GM23338 (cell line): ENCODE results near the gene LYPD5. TPM values are rescaled to one million over a fixed set of nuclear protein-coding genes. Genes with fewer than 3 reads are reported as not detected.
A peak's percentile ranks its signal among the peaks of the same experiment; 100 is the strongest.

ENCODE experiments used
- ATAC-seq: fragments of 200-7000 bp; cut with Tn5 transposase; 3 replicates; pipeline ENCODE4 v1.9.1; 2020
- DNase-seq: peaks from one replicate; pipeline ENCODE4 v3.0.0-alpha.2; 2015; ENCODE audit warnings: low spot score
- H2AFZ ChIP-seq: fragments of 200-600 bp; sonication (generic); 2 replicates; pipeline ENCODE4 v1.8.0; 2016; ENCODE audit warnings: antibody characterized with exemption, mild to moderate bottlenecking, moderate library complexity
- H3F3A ChIP-seq: fragments of 200-600 bp; sonication (generic); replicated peaks from 2 replicates; pipeline ENCODE4 v1.8.0; 2017; ENCODE audit warnings: antibody characterized with exemption, mixed run types, low read depth
- H3K27ac ChIP-seq: fragments of 200-600 bp; sonication (generic); 2 replicates; pipeline ENCODE4 v1.6.1; 2016; ENCODE audit warnings: low read depth
- H3K27me3 ChIP-seq: fragments of 200-600 bp; sonication (generic); 2 replicates; pipeline ENCODE4 v1.8.0; 2016; ENCODE audit warnings: mild to moderate bottlenecking, mixed run types, moderate library complexity; ENCODE audit not compliant: insufficient read depth
- H3K36me3 ChIP-seq: fragments of 200-600 bp; sonication (generic); 2 replicates; pipeline ENCODE4 v1.8.0; 2016; ENCODE audit warnings: mild to moderate bottlenecking; ENCODE audit not compliant: insufficient read depth
- H3K4me1 ChIP-seq: fragments of 200-600 bp; sonication (generic); 2 replicates; pipeline ENCODE4 v1.8.0; 2016; ENCODE audit warnings: mild to moderate bottlenecking, moderate library complexity; ENCODE audit not compliant: insufficient read depth
- H3K4me2 ChIP-seq: fragments of 200-600 bp; sonication (generic); 2 replicates; pipeline ENCODE4 v1.7.1; 2017; ENCODE audit warnings: mixed run types
- H3K4me3 ChIP-seq: fragments of 200-600 bp; sonication (generic); 2 replicates; pipeline ENCODE4 v1.6.1; 2016; ENCODE audit warnings: mixed run types
- H3K79me2 ChIP-seq: fragments of 200-600 bp; sonication (generic); replicated peaks from 2 replicates; pipeline ENCODE4 v1.8.0; 2017; ENCODE audit warnings: mild to moderate bottlenecking; ENCODE audit not compliant: insufficient read depth
- H3K9me2 ChIP-seq: fragments of 200-600 bp; sonication (generic); 2 replicates; pipeline ENCODE4 v1.8.0; 2017; ENCODE audit not compliant: insufficient read depth
- H4K20me1 ChIP-seq: fragments of 200-600 bp; sonication (generic); replicated peaks from 2 replicates; pipeline ENCODE4 v1.8.0; 2017; ENCODE audit warnings: mild to moderate bottlenecking; ENCODE audit not compliant: insufficient read depth
- H3K27ac Mint-ChIP-seq: 2 replicates; pipeline ENCODE4 v1.8.0; 2020; ENCODE audit warnings: inconsistent platforms, mild to moderate bottlenecking, moderate library complexity, mixed read lengths
- H3K27me3 Mint-ChIP-seq: 3 replicates; pipeline ENCODE4 v1.8.0; 2022; ENCODE audit warnings: low read depth, mild to moderate bottlenecking, moderate library complexity, mixed read lengths, inconsistent platforms; ENCODE audit not compliant: insufficient read depth, poor library complexity
- H3K36me3 Mint-ChIP-seq: 3 replicates; pipeline ENCODE4 v1.8.0; 2021; ENCODE audit warnings: low read depth, mild to moderate bottlenecking, inconsistent platforms, moderate library complexity, mixed read lengths
- H3K4me1 Mint-ChIP-seq: 3 replicates; pipeline ENCODE4 v1.8.0; 2020; ENCODE audit warnings: mild to moderate bottlenecking, inconsistent platforms, mixed read lengths
- H3K4me3 Mint-ChIP-seq: 3 replicates; pipeline ENCODE4 v1.8.0; 2021; ENCODE audit warnings: moderate library complexity, mild to moderate bottlenecking, inconsistent platforms, mixed read lengths
- H3K9me3 Mint-ChIP-seq: 3 replicates; pipeline ENCODE4 v1.8.0; 2020; ENCODE audit warnings: moderate library complexity, mild to moderate bottlenecking, inconsistent platforms, mixed read lengths
- CREB1 ChIP-seq: fragments of 250-450 bp; sonication (Bioruptor Pico); IDR thresholded peaks from 2 replicates; pipeline ENCODE4 v1.5.0; 2020; ENCODE audit warnings: low read depth, mild to moderate bottlenecking, moderate library complexity
- EZH2 ChIP-seq: fragments of 200-600 bp; sonication (generic); IDR thresholded peaks from one replicate; pipeline ENCODE4 v1.8.0; 2017; ENCODE audit warnings: antibody characterized with exemption, mild to moderate bottlenecking, low read depth; ENCODE audit not compliant: unreplicated experiment
- EZH2phosphoT487 ChIP-seq: fragments of 200-600 bp; sonication (generic); IDR thresholded peaks from one replicate; pipeline ENCODE4 v1.8.1; 2018; ENCODE audit warnings: antibody characterized with exemption; ENCODE audit not compliant: unreplicated experiment
- JUNB ChIP-seq: IDR thresholded peaks from one replicate; pipeline ENCODE4 v1.6.1; 2016; ENCODE audit warnings: antibody characterized with exemption; ENCODE audit not compliant: unreplicated experiment
- NANOG ChIP-seq: IDR thresholded peaks from 2 replicates; pipeline ENCODE4 v1.6.1; 2016; ENCODE audit warnings: antibody characterized with exemption, borderline replicate concordance
- POLR2AphosphoS5 ChIP-seq: IDR thresholded peaks from 2 replicates; pipeline ENCODE4 v1.6.1; 2016; ENCODE audit warnings: antibody characterized with exemption, low read depth
- REST ChIP-seq: IDR thresholded peaks from one replicate; pipeline ENCODE4 v1.6.1; 2018; ENCODE audit warnings: antibody characterized with exemption; ENCODE audit not compliant: unreplicated experiment
- STAT1 ChIP-seq: IDR thresholded peaks from one replicate; pipeline ENCODE4 v1.6.1; 2016; ENCODE audit warnings: antibody characterized with exemption; ENCODE audit not compliant: unreplicated experiment
- ZNF114 ChIP-seq: fragments of 250-450 bp; sonication (Bioruptor Pico); IDR thresholded peaks from 2 replicates; pipeline ENCODE4 v1.5.0; 2020; ENCODE audit warnings: mild to moderate bottlenecking, moderate library complexity
- ZNF331 ChIP-seq: fragments of 250-450 bp; sonication (Bioruptor Pico); IDR thresholded peaks from 2 replicates; pipeline ENCODE4 v1.5.0; 2020; ENCODE audit warnings: low read depth, mild to moderate bottlenecking, moderate library complexity
- polyA plus RNA-seq: library from polyadenylated mRNA; unstranded; fragments of >200 nt; fragmentation: Nextera tagmentation; extraction: Ambion mirVana; gene quantifications from 2 replicates; pipeline ENCODE4 v1.2.1, GENCODE V29; 2016
- total RNA-seq: library from RNA; depleted of rRNA; stranded (reverse); fragments of >200 nt; shearing (Covaris generic); gene quantifications from 2 replicates; pipeline ENCODE4 v1.2.3, GENCODE V29; 2014
- TF ChIP-seq, protein P1 (sequence below), 2 experiments: fragments of 200-600 bp in 1 of 2; sonication (generic) in 1 of 2; conservative IDR thresholded peaks; 2 replicates each; pipeline versions ENCODE4 v1.5.1 to v1.6.1; 2016 to 2017; ENCODE audit warnings: antibody characterized with exemption in 2 of 2, low read depth in 2 of 2, mild to moderate bottlenecking in 2 of 2, moderate library complexity in 1 of 2
- TF ChIP-seq, protein P2 (sequence below): IDR thresholded peaks from 2 replicates; pipeline ENCODE4 v1.6.1; 2016; ENCODE audit warnings: antibody characterized with exemption

The LYPD5 gene
- total and polyA plus RNA-seq, 2 experiments from 2014 or later: 1.1 to 1.5 TPM

- TF ChIP-seq REST (no peak), ZNF114 (CRISPR knock-in tag) (no peak), JUNB (no peak), POLR2AphosphoS5 (no peak), NANOG (no peak), EZH2phosphoT487 (no peak), STAT1 (no peak), CREB1 (CRISPR knock-in tag) (no peak), EZH2 (no peak), ZNF331 (CRISPR knock-in tag) (no peak)
- TF ChIP-seq, protein P1, sequence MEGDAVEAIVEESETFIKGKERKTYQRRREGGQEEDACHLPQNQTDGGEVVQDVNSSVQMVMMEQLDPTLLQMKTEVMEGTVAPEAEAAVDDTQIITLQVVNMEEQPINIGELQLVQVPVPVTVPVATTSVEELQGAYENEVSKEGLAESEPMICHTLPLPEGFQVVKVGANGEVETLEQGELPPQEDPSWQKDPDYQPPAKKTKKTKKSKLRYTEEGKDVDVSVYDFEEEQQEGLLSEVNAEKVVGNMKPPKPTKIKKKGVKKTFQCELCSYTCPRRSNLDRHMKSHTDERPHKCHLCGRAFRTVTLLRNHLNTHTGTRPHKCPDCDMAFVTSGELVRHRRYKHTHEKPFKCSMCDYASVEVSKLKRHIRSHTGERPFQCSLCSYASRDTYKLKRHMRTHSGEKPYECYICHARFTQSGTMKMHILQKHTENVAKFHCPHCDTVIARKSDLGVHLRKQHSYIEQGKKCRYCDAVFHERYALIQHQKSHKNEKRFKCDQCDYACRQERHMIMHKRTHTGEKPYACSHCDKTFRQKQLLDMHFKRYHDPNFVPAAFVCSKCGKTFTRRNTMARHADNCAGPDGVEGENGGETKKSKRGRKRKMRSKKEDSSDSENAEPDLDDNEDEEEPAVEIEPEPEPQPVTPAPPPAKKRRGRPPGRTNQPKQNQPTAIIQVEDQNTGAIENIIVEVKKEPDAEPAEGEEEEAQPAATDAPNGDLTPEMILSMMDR (conservative IDR thresholded peaks at IDR 0.05; ENCODE audit: low read depth in 2 of 2): no peak
Measured at GRCh38 chr19:43804432-43804831, 2.2 kb upstream of the LYPD5 start (continued).

DNA sequence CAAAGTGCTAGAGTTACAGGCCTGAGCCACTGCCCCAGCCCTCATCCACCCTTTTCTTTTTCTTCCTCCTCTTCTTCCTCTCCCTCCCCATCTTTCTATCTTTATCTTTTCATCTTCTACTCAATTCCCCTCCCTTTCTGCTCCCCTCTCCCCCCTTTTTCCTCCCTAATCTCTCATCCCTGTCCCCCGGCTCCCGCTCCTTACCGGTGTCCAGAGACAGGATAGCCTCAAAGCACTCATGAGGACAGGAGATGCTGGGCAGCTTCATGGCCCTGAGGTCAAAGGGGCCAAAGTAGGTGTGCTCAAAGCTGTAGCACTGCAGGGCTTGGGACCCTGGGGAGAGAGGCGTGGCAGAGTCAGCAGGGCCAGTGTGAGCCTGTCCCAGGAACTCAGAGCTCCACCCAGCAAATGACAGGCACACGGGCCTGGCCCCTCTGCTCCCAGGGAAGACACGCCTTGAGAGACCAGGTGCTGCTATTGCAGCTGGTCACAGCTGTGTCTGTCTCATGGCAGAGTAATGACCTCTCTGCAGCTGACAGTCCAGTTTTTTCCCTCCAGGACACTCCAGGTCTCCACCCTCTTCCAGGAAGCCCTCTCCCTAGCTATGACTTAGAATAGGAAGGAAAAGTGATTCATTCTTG is 2.6 kb downstream of the LYPD5 start:
- no peaks in the 10 kb centered on the region for H3K9me2 ChIP-seq
- H3K4me3 ChIP-seq: peak overlapping the region; percentile 76
- Mint-ChIP-seq H3K9me3 (no peaks in the 10 kb centered on the region; the same call in 2 of the 3 replicates), H3K27me3 (peaks cover 36% of the 10 kb centered on the region), H3K4me1 (no peaks in the 10 kb centered on the region; the same call in 1 of the 3 replicates), H3K27ac (no peak overlapping the region), H3K4me3 (peak overlapping the region; percentile 78), H3K36me3 (no peaks in the 10 kb centered on the region)
- TF ChIP-seq, protein P2, sequence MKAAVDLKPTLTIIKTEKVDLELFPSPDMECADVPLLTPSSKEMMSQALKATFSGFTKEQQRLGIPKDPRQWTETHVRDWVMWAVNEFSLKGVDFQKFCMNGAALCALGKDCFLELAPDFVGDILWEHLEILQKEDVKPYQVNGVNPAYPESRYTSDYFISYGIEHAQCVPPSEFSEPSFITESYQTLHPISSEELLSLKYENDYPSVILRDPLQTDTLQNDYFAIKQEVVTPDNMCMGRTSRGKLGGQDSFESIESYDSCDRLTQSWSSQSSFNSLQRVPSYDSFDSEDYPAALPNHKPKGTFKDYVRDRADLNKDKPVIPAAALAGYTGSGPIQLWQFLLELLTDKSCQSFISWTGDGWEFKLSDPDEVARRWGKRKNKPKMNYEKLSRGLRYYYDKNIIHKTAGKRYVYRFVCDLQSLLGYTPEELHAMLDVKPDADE: no peak
- TF ChIP-seq EZH2phosphoT487: no peak
- DNase-seq: peak; percentile 41
- H3K4me1 ChIP-seq: no peaks in the 10 kb centered on the region
- no peaks in the 10 kb centered on the region for H4K20me1 ChIP-seq
- peak; percentile 62 for ATAC-seq
- H3F3A ChIP-seq: no peaks in the 10 kb centered on the region
- peak overlapping the region; percentile 99 for H2AFZ ChIP-seq
- peaks cover 48% of the 10 kb centered on the region for H3K27me3 ChIP-seq
- H3K79me2 ChIP-seq: no peaks in the 10 kb centered on the region
- no peak overlapping the region for H3K27ac ChIP-seq
- peak overlapping the region; percentile 88 for H3K4me2 ChIP-seq
- H3K36me3 ChIP-seq: no peaks in the 10 kb centered on the region
